GM12878 (cell line): ENCODE measurements around the gene ABCG1. TPM values are rescaled to one million over a fixed set of nuclear protein-coding genes. Genes with fewer than 3 reads are reported as not detected.
A peak's percentile ranks its signal among the peaks of the same experiment; 100 is the strongest.

Source experiments
- BACH1 ChIP-seq: fragments of 450-650 bp; IDR thresholded peaks from 2 replicates; pipeline ENCODE4 v1.6.1; 2017; ENCODE audit warnings: mild to moderate bottlenecking, borderline replicate concordance
- BCL3 ChIP-seq: IDR thresholded peaks from 2 replicates; pipeline ENCODE4 v1.6.1; 2011; ENCODE audit warnings: borderline replicate concordance, low read depth, mild to moderate bottlenecking, moderate library complexity, low read length; ENCODE audit not compliant: insufficient read depth, poor library complexity, severe bottlenecking
- CBX3 ChIP-seq: fragments of 200-600 bp; sonication (generic); IDR thresholded peaks from 2 replicates; pipeline ENCODE4 v1.6.1; 2016; ENCODE audit warnings: low read depth, borderline replicate concordance
- CEBPB ChIP-seq, 2 experiments: fragments of 150-350 bp in 1 of 2; IDR thresholded peaks; 2 replicates each; pipeline ENCODE4 v1.6.1; 2012 to 2014; ENCODE audit warnings: low read depth in 2 of 2, low read length in 2 of 2, borderline replicate concordance in 1 of 2, inconsistent platforms in 1 of 2
- CREM ChIP-seq: IDR thresholded peaks from 2 replicates; pipeline ENCODE4 v1.6.1; 2014; ENCODE audit warnings: antibody characterized with exemption, low read depth
- EP300 ChIP-seq, 2 experiments: fragments of 150-350 bp in 1 of 2; IDR thresholded peaks; 2 replicates each; pipeline ENCODE4 v1.6.1; 2011 to 2012; ENCODE audit warnings: low read depth in 2 of 2, low read length in 2 of 2, borderline replicate concordance in 1 of 2, improper control_type of control experiment in 1 of 2, inconsistent platforms in 1 of 2; ENCODE audit not compliant: control insufficient read depth in 1 of 2
- HDGF ChIP-seq: fragments of 450-650 bp; IDR thresholded peaks from 2 replicates; pipeline ENCODE4 v1.6.1; 2016; ENCODE audit warnings: antibody characterized with exemption
- KLF5 ChIP-seq: fragments of 450-650 bp; IDR thresholded peaks from 2 replicates; pipeline ENCODE4 v1.6.1; 2014; ENCODE audit warnings: mild to moderate bottlenecking; ENCODE audit not compliant: partially characterized antibody
- NFYA ChIP-seq: IDR thresholded peaks from 2 replicates; pipeline ENCODE4 v1.6.1; 2011; ENCODE audit warnings: low read depth, mild to moderate bottlenecking, low read length, improper control_type of control experiment, borderline replicate concordance
- NKRF ChIP-seq: fragments of 450-650 bp; conservative IDR thresholded peaks from 2 replicates; pipeline ENCODE4 v1.6.1; 2017; ENCODE audit warnings: mild to moderate bottlenecking, moderate library complexity
- PBX3 ChIP-seq: IDR thresholded peaks from 2 replicates; pipeline ENCODE4 v1.6.1; 2011; ENCODE audit warnings: mild to moderate bottlenecking, low read depth, low read length, moderate library complexity; ENCODE audit not compliant: insufficient replicate concordance
- SIN3A ChIP-seq: IDR thresholded peaks from 2 replicates; pipeline ENCODE4 v1.6.1; 2012; ENCODE audit warnings: low read depth, low read length, improper control_type of control experiment
- TAF1 ChIP-seq: IDR thresholded peaks from 2 replicates; pipeline ENCODE4 v1.6.1; 2011; ENCODE audit warnings: mild to moderate bottlenecking, low read depth, low read length, borderline replicate concordance
- TBL1XR1 ChIP-seq: IDR thresholded peaks from 2 replicates; pipeline ENCODE4 v1.6.1; 2012; ENCODE audit warnings: low read depth, low read length, improper control_type of control experiment
- ZBTB33 ChIP-seq: fragments of 450-650 bp; IDR thresholded peaks from 2 replicates; pipeline ENCODE4 v1.6.1; 2017; ENCODE audit warnings: mild to moderate bottlenecking
- ZBTB4 ChIP-seq: fragments of 450-650 bp; formaldehyde crosslinking; IDR thresholded peaks from 2 replicates; pipeline ENCODE4 v1.4.0; 2022; ENCODE audit warnings: mild to moderate bottlenecking, moderate library complexity
- ZNF24 ChIP-seq: fragments of 450-650 bp; IDR thresholded peaks from 2 replicates; pipeline ENCODE4 v1.6.1; 2017; ENCODE audit warnings: antibody characterized with exemption, mild to moderate bottlenecking
- ZNF274 ChIP-seq: IDR thresholded peaks from one replicate; pipeline ENCODE4 v1.8.0; 2011; ENCODE audit not compliant: insufficient read length, insufficient read depth
- ZZZ3 ChIP-seq: IDR thresholded peaks from 2 replicates; pipeline ENCODE4 v1.6.1; 2011; ENCODE audit warnings: low read depth; ENCODE audit not compliant: control insufficient read depth, insufficient read length
- polyA plus RNA-seq, 11 experiments: library from polyadenylated mRNA; depleted of rRNA in 4 of 11; unstranded in 6 of 11; stranded (reverse) in 5 of 11; fragments of >200 nt; fragmentation: Nextera tagmentation in 4 of 11; fragmentation: Illumina TruSeq in 1 of 11; extraction: Ambion mirVana in 4 of 11; extraction: Trizol in 1 of 11; gene quantifications; 1 replicate in 1 of 11; 2 replicates in 10 of 11; pipeline versions ENCODE4 v1.2.1 to v1.2.3, GENCODE V29; 2011 to 2016; ENCODE audit warnings: inconsistent platforms in 2 of 11, missing spikeins in 2 of 11, low read depth in 1 of 11
- total RNA-seq, 4 experiments: library from RNA; depleted of rRNA in 3 of 4; stranded (reverse); fragments of >200 nt in 3 of 4; fragmentation: Illumina TruSeq in 1 of 4; extraction: Trizol in 1 of 4; gene quantifications; 2 replicates each; pipeline versions ENCODE4 v1.2.1 to v1.2.3, GENCODE V29; 2013 to 2021

The ABCG1 gene
- total and polyA plus RNA-seq, 10 of the 15 experiments (the other 5 are each of a cell fraction or from before 2014, with no cell fraction given) = 0.59 to 19.3 (median 5.7) TPM

GRCh38 chr21:42227909-42228708 is 9.2 kb downstream of the ABCG1 start (continued):
- TF ChIP-seq ZBTB33 (no peak), ZNF24 (no peak), CEBPB (IDR thresholded peaks at IDR 0.05; ENCODE audit: borderline replicate concordance in 1 of 2, low read depth in 2 of 2, low read length in 2 of 2) (no peak), CBX3 (no peak), NKRF (no peak), TBL1XR1 (no peak), HDGF (peak; percentile 61; the same call in 1 of the 2 replicates), KLF5 (no peak), SIN3A (no peak), NFYA (no peak), BCL3 (no peak), ZZZ3 (no peak), BACH1 (0 out of 2 replicates have a peak, but pooled peaks have one; percentile 20), PBX3 (peak; percentile 91), CREM (0 out of 2 replicates have a peak, but pooled peaks have one; percentile 45), ZNF274 (no peak), EP300 (IDR thresholded peaks at IDR 0.05; ENCODE audit: borderline replicate concordance in 1 of 2, control insufficient read depth in 1 of 2, low read depth in 2 of 2, low read length in 2 of 2) (peak in 1 of 2 experiments; percentile 55; a peak in 1 of 4 replicates), ZBTB4 (CRISPR knock-in tag) (no peak), TAF1 (no peak)
